Measurements from ENCODE around the gene C12orf57.

GRCh38 chr12:6961278-6961694 is 17.5 kb downstream of the C12orf57 start:
- TF ChIP-seq CTCF (IDR thresholded peaks at IDR 0.05; ENCODE audit: poor library complexity): no peak
- TF ChIP-seq EZH2 (IDR thresholded peaks at IDR 0.05; ENCODE audit: borderline replicate concordance): no peak

Data from hepatocyte (in vitro differentiated cells).